GM21360 (cell line): ENCODE data around the gene FICD.

Source experiments
- ATAC-seq: cut with Tn5 transposase; IDR thresholded peaks from one replicate; pipeline ENCODE4 v1.9.1; 2021; ENCODE audit warnings: mild to moderate bottlenecking, moderate library complexity; ENCODE audit not compliant: unreplicated experiment

FICD gene

DNA sequence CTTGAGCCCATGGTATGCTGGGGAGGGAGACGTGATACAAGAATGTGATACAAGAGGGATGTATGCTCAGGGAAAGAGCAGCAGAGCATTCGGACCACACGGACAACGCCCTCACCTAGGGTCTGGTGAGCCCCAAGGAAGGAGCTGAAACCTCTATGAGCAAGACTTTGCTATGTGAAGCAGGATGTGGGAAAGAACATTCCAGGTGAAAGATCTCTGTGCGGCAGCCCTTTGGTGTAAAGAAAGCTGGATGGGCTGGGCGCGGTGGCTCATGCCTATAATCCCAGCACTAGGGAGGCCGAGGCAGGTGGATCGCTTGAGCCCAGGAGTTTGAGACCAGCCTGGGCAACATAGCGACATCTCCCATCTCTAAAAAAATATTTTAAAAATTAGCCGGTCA, 16.9 kb upstream of the FICD start:
- no peak for ATAC-seq

DNA sequence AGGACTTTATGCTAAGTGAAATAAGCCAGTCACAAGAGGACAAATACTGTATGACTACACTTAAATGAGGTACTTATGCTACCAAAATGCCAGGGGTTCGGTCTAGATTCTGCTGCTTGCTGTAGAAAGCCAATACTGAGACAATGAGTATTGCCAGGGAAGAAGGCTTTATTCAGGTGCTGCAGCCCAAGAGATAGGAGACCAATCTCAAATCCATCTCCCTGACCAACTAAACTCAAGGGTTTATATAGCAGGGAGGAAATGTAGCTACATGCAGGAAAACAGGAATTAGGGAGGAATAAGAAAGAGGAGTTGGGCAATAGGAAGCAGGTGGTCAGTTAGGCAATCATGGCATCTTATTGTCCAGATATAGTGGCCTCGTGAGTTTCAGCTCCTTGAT, 12.2 kb upstream of the FICD start:
- no peak for ATAC-seq

DNA sequence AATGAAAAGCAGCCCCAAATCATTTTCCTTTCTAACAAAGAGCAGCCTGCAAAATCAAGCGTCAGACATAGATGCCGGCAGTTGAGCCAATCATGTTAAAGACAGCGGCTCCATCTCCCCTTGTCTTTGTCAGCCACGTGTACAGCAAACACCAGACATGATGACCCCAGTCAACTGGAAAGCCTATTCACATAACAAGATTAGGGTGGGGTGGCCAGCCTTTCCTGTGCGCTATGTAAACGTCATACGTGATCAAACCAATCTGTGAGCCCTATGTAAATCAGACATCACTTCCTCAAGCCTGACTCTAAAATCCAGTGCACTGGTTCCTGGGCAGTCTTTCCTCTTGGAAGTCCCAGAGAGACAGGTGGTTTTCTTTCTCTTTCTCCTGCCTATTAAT, 9.9 kb upstream of the FICD start:
- no peak for ATAC-seq

DNA sequence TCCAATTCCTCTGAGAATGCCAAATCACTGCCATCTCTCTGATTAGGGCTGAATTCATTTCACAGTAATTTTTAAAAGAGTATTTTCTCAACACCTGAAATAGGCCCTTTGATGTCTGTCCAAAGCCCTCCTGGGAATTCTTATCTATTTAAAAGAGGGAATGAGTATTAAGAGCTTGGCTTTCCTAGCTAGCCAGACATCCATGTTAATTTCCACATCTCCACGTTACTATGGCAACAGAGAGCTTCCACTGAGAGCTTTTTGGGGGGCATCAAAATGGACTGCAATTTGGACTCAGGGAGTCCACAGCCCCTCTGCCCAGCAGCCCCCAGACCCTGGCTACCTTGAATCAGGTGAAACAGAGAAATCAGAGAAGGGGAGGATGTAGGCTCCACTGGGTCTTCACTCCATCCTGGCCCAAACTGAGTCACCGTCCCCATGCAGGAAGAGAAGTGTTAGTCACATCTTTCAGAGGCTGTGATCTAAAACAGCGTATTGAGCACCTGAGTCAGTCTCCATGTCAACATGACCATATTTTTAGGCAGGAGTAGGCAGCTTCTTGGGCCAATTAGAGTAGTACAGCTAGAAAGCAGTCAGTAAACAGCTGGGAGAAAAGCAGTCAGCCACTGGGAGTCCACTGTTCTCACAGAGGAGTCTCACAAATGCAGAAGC, 7.0 kb upstream of the FICD start:
- ATAC-seq = no peak

DNA sequence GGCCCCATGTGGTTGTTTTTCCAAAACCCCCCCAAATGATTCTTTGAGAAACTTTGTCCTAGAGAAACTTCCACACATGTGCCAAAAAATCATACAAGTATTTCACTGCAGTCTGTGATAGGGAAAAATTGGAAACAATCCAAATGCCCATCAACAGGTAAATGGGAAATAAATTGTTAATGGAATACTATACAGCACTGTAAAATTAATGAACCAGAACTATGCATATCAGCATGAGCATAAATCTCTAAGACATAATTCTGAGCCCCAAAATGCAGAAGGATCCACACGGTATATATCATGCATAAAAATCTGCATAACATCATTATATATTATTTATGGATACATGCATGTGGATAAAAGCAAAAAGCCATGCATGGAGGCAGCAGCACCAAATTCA, 5.3 kb upstream of the FICD start:
- no peak for ATAC-seq

DNA sequence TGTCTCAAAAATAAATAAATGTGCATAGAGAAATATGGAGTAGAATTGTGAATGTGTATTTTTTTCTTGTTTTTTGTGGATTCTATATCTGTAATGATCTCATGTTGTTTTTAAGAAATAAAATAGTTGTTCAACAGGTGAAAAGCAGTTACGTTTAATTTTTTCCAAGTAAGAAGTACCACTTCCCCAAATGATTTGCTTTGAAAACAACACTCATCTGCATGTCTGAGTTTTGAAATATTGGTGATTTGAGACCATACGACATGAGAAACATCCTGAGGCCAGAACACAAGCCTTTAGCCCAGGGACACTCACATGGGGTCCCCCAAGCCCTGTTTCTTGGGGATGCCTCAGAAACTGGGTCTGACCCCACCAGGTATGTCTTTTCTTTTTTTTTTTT, 4.2 kb upstream of the FICD start:
- no peak for ATAC-seq

DNA sequence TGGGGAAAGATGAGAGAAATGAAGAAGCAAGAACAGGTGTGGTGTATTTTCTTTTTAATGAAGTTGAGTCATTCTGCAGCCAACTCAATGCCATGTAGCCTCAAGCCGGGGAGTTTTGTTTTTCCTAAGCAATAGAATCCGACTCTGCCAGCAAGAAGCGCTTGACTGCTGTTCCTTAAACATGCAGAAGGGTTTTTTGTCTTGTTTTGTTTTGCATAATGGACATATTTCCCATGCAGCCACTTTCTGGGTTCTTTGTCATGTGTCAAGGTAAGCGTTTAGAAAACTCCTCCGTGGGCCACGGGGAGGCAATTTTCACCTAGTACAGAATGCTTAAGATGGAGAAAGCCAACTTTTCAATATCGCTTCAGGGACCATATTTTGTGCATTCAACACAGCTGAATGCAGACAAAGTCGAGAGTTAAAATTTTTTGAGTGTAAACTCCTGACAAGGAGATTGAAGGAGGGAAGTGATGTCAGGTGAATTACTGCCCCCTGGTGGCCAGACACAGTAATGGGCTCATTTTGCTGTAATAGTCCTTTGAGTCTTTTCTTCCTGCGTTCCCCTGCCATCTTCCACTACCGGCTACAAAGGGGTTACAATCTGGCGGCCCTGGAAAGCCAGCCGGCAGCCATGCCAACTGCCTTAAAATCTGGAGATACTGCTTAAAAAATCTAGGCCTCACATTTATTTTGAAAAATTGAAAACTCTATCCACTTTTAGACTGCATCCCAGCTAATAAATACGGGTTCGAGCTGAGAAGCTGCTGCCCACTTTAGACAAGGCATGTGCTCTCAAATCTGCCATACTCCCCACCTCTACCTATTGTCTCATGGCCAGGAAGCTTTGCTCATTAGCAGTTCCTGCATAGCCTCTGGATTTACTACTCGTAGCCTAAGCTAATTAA, 3.2 kb upstream of the FICD start:
- ATAC-seq = no peak

DNA sequence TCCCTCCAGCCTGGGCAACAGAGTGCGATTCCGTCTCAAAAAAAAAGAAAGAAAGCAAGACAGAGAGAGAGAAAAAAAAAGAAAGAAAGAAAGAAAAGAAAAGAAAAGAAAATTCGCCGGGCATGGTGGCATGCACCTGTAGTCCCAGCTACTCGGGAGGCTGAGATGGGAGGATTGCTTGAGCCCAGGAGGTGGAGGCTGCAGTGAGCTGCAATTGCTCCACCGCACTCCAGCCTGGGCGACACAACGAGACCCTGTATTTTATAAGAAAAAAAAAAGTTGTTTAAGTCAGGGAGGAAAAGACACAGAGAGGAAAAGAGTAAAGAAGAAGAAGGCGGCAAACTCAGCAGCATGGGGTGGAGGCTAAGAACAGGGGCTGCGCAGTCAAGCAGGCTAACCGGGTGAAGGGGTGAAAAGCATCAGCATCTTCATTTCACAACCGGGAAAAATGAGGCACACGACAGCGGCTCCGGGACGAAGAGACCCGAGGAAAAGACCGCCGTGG, 557 bp upstream of the FICD start:
- ATAC-seq = peak; percentile 1

DNA sequence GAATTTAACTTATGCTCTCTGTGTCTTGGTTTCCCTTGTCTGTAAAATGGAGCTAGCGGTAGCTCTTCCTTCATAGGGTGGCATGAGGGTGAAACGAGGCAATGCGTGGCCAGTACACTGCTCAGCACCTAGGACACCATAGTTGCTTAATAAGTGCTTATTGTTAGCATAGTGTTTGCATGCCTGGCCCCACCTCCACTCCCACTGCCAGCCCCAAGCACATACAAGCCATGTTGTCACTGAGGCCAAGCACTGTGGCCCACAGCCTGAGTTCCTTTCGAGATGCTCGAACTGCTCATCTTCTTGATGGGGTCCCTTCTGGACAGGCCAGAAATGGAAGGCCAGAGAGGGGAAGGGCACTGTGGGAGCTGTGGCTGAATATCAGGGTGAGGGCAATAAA, 839 bp downstream of the FICD start:
- ATAC-seq = no peak

DNA sequence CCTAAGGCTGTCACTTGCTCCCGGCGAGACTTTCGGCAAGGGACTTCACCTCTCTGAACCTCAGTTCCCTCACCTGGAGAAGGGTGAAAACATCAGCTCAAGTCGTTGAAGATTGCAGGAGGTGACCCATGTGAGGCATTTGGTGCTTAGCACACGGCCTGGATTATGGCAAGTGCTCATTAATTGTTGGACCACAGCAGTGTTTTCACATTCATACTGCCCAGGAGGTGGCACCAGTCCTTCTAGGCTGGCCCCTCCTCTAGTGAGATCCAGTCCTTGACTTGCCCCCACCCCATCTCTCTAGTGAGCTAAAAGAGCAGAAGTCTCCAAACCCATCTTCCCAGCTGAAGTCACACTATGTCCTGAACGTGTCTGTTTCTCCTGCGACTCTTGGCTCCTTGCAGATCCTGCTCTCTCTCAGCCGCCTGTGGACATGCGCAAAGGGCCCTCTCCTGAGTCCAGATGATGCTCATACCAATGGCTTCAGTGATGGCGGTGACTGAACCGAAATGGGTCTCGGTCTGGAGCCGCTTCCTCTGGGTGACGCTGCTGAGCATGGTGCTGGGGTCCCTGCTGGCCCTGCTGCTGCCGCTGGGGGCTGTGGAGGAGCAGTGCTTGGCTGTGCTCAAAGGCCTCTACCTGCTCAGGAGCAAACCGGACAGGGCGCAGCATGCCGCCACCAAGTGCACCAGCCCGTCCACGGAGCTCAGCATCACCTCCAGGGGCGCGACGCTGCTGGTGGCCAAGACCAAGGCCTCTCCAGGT, 1.6 kb downstream of the FICD start:
- no peak for ATAC-seq

DNA sequence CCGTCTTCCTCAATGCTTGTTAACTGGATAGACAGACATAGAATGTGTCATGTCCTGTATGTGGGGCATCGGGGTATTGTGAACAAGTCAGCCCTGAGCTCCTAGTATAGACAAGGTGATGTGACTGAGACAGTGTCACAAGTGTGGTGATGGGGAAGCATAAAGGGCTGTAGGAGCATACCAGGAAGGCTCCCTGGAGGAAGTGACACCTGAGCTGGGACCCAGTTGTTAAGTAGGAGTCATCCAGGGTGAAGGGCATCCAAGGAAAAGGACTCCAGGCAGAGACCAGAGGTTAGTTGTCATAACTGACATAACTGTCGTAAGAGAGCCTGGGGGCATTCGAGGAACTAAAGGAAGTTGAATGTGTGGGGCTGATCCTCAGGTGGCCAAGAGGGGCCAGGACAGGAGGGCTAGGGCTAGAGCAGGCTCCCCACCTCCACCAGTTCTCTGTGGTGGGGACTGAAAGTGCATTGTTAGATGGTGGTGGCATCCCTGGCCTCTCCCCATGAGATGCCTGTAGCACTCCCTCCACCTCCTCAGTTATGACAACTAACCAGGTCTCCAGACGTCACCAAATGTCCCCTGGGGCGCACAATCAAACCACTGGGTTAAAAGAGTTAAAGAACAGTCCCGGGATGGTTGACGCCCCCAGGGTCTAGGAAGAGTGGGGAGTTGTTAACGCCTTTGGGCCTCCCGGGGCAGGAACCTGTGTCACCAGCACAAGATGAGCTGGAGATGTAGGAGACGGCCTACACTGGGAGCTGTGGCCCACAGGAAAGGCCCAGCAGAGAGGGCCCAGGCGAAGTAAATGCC, 2.4 kb downstream of the FICD start:
- ATAC-seq = no peak

DNA sequence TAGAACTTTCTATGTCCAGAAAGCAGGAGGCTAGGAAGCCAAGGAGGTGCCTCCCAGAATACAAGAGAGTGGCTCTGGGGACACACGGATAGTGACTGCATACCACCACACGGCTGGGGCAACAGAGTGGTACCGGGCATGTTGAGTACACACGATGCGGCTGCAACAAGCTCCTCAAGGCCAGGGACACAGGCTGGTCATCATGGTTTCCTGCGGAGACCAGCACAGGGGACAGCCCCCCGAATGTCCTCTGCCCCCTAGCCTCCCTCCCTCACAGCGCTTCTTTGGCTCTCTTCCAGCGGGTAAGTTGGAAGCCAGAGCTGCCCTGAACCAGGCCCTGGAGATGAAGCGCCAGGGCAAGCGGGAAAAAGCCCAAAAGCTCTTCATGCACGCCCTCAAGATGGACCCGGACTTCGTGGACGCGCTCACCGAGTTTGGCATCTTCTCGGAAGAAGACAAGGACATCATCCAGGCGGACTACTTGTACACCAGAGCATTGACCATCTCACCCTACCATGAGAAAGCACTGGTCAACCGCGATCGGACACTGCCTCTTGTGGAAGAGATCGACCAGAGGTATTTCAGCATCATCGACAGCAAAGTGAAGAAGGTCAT, 3.1 kb downstream of the FICD start:
- no peak for ATAC-seq

DNA sequence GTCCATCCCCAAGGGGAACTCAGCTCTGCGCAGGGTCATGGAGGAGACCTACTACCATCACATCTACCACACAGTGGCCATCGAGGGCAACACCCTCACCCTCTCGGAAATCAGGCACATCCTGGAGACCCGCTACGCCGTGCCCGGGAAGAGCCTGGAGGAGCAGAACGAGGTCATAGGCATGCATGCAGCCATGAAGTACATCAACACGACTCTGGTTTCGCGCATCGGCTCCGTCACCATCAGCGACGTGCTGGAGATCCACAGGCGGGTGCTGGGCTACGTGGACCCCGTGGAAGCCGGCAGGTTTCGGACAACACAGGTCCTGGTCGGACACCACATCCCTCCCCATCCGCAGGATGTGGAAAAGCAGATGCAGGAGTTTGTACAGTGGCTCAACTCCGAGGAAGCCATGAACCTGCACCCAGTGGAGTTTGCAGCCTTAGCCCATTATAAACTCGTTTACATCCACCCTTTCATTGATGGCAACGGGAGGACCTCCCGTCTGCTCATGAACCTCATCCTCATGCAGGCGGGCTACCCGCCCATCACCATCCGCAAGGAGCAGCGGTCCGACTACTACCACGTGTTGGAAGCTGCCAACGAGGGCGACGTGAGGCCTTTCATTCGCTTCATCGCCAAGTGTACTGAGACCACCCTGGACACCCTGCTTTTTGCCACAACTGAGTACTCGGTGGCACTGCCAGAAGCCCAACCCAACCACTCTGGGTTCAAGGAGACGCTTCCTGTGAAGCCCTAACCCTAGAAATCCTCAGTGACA, 3.8 kb downstream of the FICD start:
- ATAC-seq = no peak

DNA sequence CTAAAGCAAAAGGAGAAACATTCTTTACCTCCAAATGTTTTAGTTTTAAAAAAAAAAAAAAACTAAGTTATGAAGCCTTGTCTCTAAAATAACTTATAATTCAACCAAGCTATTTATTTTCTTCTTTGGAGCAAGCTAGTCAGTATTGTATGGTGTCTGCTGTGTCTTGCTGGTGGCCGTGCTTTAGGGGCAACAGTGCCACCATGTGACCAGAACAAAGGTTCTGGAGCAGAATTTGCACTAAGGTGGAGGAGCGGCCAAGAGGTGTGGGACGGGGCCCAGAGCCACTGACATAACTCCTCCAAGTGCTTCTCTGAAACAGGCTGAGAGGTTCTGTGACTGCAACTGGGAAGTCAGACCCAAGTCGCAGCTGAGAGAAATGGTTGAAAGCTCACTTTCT, 4.5 kb downstream of the FICD start:
- no peak for ATAC-seq

DNA sequence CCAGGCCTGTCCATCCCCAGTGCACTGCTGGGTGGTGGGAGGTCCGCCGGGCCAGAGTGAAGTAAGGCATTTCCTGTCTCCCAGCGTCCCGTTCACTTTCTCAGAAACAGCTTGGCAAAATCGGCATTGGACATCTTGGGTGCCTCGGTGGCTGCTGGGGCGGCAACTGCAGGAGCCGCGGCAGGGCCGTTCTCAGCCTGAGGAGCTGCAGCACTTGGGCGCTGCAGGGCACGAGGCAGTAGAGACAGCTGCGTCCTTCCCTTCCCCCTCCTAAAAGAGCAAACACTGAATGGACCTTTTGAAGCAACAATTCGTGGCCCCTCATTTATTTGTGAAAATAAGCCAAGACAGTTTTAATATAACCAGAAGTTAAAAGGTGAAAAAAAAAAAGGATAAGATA, 8.3 kb downstream of the FICD start:
- no peak for ATAC-seq

DNA sequence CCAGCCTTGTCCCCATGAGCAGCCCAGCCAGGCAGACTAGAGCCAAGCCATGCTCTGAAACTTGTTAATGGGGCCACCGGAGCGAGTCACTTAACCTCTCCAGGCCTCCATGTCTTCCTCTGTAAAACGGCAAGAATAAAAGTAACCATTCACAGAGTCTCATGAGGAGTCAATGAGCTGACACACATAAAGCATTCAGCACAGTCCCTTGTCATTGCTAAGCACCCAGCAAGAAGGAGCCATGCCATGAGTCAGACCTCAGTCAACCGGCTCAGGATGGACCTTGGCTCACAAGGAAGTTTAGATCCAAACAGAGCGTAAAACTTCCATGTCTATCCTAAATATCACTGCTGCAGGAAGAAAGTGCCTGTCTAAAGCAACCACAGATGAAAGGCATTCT, 10.6 kb downstream of the FICD start:
- no peak for ATAC-seq

DNA sequence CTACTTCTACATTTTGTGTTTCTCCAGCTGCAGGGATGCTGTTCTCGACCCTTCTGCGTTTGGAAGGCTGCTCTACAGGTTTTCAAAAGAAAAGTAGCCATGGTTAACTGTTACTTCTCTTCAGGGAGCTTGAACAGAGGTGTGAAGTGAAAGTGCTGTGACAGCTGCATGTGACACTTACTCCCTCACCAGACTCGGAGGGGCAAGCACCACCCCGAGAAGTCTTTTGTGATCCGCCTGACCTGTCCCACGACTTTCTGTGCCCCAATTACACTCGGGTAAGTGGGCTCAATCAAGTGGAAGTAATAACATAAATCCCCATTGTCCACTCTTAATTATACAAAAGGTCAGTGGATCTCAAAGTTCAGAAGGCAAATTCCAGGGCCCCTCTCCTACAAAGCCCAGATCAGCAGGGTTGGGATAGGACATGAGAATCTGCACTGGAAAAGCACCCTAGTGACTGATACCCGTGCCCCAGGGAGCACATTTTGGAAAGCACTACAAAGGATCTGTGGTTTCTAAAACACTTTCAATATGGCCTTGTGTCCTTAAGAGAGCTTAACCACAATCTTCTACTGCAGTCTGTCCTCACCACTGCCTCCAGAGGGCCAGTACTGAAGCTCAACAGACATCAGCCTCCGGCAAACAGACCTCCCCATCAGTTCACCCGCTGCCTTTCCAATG, 11.5 kb downstream of the FICD start:
- no peak for ATAC-seq

DNA sequence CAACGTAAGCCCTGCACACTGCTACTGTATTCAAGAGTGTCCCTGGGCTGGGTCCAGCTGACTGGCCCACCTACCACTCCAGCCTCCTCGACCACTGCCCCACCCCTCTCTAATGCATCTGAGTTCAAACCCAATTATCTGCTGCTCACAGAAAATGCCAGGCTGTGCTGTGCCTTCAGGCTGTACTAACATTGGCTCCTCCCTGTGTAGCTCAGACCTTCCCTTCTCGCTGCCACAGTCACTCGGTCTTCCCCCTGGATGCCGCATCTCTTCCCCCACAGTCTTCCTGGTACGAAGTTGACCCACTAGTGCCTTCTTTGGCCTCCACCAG, 12.1 kb downstream of the FICD start:
- no peak for ATAC-seq

DNA sequence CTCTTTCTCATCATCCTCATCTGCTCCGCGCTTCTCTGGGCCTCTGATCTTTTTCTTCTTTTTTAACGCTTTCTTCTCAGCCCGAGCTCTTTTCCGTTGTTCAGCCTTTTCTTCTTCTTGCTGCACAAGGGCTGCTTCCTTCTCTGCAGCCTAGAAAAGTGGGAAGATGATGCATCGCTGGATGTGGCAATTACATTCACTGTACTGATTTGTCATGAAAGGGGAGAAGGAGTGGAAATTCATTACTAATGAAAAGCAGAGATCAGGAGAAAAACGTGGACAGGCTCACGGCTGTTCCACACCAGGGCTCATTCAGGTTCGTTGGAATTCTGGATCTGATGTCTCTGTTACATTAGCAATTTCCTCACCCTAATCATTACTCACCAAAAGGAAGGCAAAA, 15.1 kb downstream of the FICD start:
- no peak for ATAC-seq
